ENCODE results near the gene TAS2R41.

DNA sequence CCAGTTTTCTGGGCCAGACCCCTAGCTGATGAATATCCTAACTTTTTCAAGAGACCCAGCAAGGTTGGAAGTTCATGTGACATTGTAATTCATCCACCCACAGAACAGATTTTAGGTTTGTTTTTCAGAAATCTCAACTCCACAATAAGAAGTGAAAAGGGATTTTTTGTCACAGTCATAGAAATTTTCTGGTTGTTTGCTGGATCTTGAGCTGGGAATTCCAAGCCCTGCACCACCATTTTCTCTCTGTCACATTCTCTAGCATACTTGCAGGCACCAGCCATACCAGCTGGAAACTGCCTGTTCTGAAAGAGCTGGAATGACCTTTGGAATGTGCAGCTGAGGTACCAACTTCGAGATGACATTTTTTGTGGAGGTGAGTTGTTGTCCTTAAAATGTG is 25.9 kb upstream of the TAS2R41 start:
- no peak for TF ChIP-seq POLR2A (IDR thresholded peaks at IDR 0.05)
- TF ChIP-seq, protein P1, sequence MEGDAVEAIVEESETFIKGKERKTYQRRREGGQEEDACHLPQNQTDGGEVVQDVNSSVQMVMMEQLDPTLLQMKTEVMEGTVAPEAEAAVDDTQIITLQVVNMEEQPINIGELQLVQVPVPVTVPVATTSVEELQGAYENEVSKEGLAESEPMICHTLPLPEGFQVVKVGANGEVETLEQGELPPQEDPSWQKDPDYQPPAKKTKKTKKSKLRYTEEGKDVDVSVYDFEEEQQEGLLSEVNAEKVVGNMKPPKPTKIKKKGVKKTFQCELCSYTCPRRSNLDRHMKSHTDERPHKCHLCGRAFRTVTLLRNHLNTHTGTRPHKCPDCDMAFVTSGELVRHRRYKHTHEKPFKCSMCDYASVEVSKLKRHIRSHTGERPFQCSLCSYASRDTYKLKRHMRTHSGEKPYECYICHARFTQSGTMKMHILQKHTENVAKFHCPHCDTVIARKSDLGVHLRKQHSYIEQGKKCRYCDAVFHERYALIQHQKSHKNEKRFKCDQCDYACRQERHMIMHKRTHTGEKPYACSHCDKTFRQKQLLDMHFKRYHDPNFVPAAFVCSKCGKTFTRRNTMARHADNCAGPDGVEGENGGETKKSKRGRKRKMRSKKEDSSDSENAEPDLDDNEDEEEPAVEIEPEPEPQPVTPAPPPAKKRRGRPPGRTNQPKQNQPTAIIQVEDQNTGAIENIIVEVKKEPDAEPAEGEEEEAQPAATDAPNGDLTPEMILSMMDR (IDR thresholded peaks at IDR 0.05): no peak

Data from lower leg skin (tissue), 3 donors.